HEK293 (cell line): ENCODE results near the gene GPHA2.

Source experiments
- KLF1 ChIP-seq: fragments of 450-650 bp; formaldehyde crosslinking; IDR thresholded peaks from 2 replicates; pipeline ENCODE4 v1.5.1; 2016; ENCODE audit warnings: missing biosample characterization, missing genetic modification characterization
- KLF16 ChIP-seq: fragments of 450-650 bp; formaldehyde crosslinking; IDR thresholded peaks from 2 replicates; pipeline ENCODE4 v1.5.1; 2017; ENCODE audit warnings: missing biosample characterization, missing genetic modification characterization
- KLF7 ChIP-seq: fragments of 450-650 bp; formaldehyde crosslinking; IDR thresholded peaks from 2 replicates; pipeline ENCODE4 v1.5.1; 2016; ENCODE audit warnings: missing biosample characterization, missing genetic modification characterization, borderline replicate concordance
- KLF8 ChIP-seq: fragments of 450-650 bp; formaldehyde crosslinking; IDR thresholded peaks from 2 replicates; pipeline ENCODE4 v1.5.1; 2016; ENCODE audit warnings: missing biosample characterization, missing genetic modification characterization
- TRIM28 ChIP-seq: IDR thresholded peaks from 2 replicates; pipeline ENCODE4 v1.6.1; 2011; ENCODE audit warnings: low read length, control low read depth, borderline replicate concordance
- ZBTB1 ChIP-seq: fragments of 450-650 bp; formaldehyde crosslinking; IDR thresholded peaks from 2 replicates; pipeline ENCODE4 v1.5.1; 2016; ENCODE audit warnings: missing biosample characterization, missing genetic modification characterization
- ZBTB17 ChIP-seq: fragments of 450-650 bp; formaldehyde crosslinking; IDR thresholded peaks from 2 replicates; pipeline ENCODE4 v1.5.1; 2016; ENCODE audit warnings: missing biosample characterization, missing genetic modification characterization
- ZBTB21 ChIP-seq: fragments of 450-650 bp; formaldehyde crosslinking; IDR thresholded peaks from 2 replicates; pipeline ENCODE4 v1.5.1; 2017; ENCODE audit warnings: missing biosample characterization, missing genetic modification characterization
- ZFHX2 ChIP-seq: fragments of 450-650 bp; formaldehyde crosslinking; conservative IDR thresholded peaks from 2 replicates; pipeline ENCODE4 v1.5.1; 2016; ENCODE audit warnings: missing biosample characterization, missing genetic modification characterization
- ZFP41 ChIP-seq: fragments of 450-650 bp; formaldehyde crosslinking; IDR thresholded peaks from 2 replicates; pipeline ENCODE4 v1.5.1; 2016; ENCODE audit warnings: missing biosample characterization, missing genetic modification characterization, borderline replicate concordance
- ZNF140 ChIP-seq: fragments of 450-650 bp; formaldehyde crosslinking; IDR thresholded peaks from 2 replicates; pipeline ENCODE4 v1.5.1; 2016; ENCODE audit warnings: missing biosample characterization, missing genetic modification characterization
- ZNF221 ChIP-seq: fragments of 450-650 bp; formaldehyde crosslinking; IDR thresholded peaks from 2 replicates; pipeline ENCODE4 v1.5.1; 2017; ENCODE audit warnings: missing biosample characterization, missing genetic modification characterization, borderline replicate concordance
- ZNF23 ChIP-seq: fragments of 450-650 bp; formaldehyde crosslinking; IDR thresholded peaks from 2 replicates; pipeline ENCODE4 v1.5.1; 2016; ENCODE audit warnings: missing biosample characterization, missing genetic modification characterization, borderline replicate concordance
- ZNF335 ChIP-seq: fragments of 450-650 bp; formaldehyde crosslinking; conservative IDR thresholded peaks from 2 replicates; pipeline ENCODE4 v1.5.1; 2016; ENCODE audit warnings: missing biosample characterization, missing genetic modification characterization
- ZNF404 ChIP-seq: fragments of 450-650 bp; formaldehyde crosslinking; IDR thresholded peaks from 2 replicates; pipeline ENCODE4 v1.5.1; 2017; ENCODE audit warnings: missing biosample characterization, missing genetic modification characterization
- ZNF423 ChIP-seq: fragments of 450-650 bp; formaldehyde crosslinking; IDR thresholded peaks from 2 replicates; pipeline ENCODE4 v1.5.1; 2016; ENCODE audit warnings: missing biosample characterization, missing genetic modification characterization
- ZNF514 ChIP-seq: fragments of 450-650 bp; formaldehyde crosslinking; IDR thresholded peaks from 2 replicates; pipeline ENCODE4 v1.5.1; 2016; ENCODE audit warnings: missing biosample characterization, missing genetic modification characterization
- ZNF529 ChIP-seq: fragments of 450-650 bp; formaldehyde crosslinking; IDR thresholded peaks from 2 replicates; pipeline ENCODE4 v1.5.1; 2017; ENCODE audit warnings: missing genetic modification characterization, missing biosample characterization; ENCODE audit not compliant: insufficient replicate concordance
- ZNF530 ChIP-seq: fragments of 450-650 bp; formaldehyde crosslinking; IDR thresholded peaks from 2 replicates; pipeline ENCODE4 v1.5.1; 2016; ENCODE audit warnings: low read depth, missing biosample characterization, missing genetic modification characterization
- ZNF560 ChIP-seq: fragments of 450-650 bp; formaldehyde crosslinking; IDR thresholded peaks from 2 replicates; pipeline ENCODE4 v1.5.1; 2017; ENCODE audit warnings: missing biosample characterization, missing genetic modification characterization, borderline replicate concordance
- ZNF629 ChIP-seq: fragments of 450-650 bp; formaldehyde crosslinking; IDR thresholded peaks from 2 replicates; pipeline ENCODE4 v1.5.1; 2017; ENCODE audit warnings: missing biosample characterization, missing genetic modification characterization
- ZNF660 ChIP-seq: fragments of 450-650 bp; IDR thresholded peaks from 2 replicates; pipeline ENCODE4 v1.5.1; 2018; ENCODE audit warnings: missing biosample characterization, mild to moderate bottlenecking, missing genetic modification characterization
- ZNF76 ChIP-seq: fragments of 450-650 bp; formaldehyde crosslinking; IDR thresholded peaks from 2 replicates; pipeline ENCODE4; 2016; ENCODE audit warnings: low read depth, missing biosample characterization, missing genetic modification characterization, borderline replicate concordance
- ZNF777 ChIP-seq: fragments of 450-650 bp; formaldehyde crosslinking; IDR thresholded peaks from 2 replicates; pipeline ENCODE4 v1.5.1; 2017; ENCODE audit warnings: missing biosample characterization, missing genetic modification characterization, borderline replicate concordance
- ZNF785 ChIP-seq: fragments of 450-650 bp; formaldehyde crosslinking; IDR thresholded peaks from 2 replicates; pipeline ENCODE4 v1.5.1; 2016; ENCODE audit warnings: missing biosample characterization, missing genetic modification characterization
- TF ChIP-seq, protein P1 (sequence below): fragments of 450-650 bp; formaldehyde crosslinking; IDR thresholded peaks from 2 replicates; pipeline ENCODE4 v1.5.1; 2017; ENCODE audit warnings: missing biosample characterization, mild to moderate bottlenecking, missing genetic modification characterization, moderate library complexity
- TF ChIP-seq, protein P2 (sequence below): fragments of 450-650 bp; formaldehyde crosslinking; IDR thresholded peaks from 2 replicates; pipeline ENCODE4 v1.5.1; 2016; ENCODE audit warnings: missing biosample characterization, missing genetic modification characterization
- TF ChIP-seq, protein P3 (sequence below): fragments of 450-650 bp; formaldehyde crosslinking; IDR thresholded peaks from 2 replicates; pipeline ENCODE4 v1.5.1; 2016; ENCODE audit warnings: missing biosample characterization, missing genetic modification characterization
- TF ChIP-seq, protein P4 (sequence below): fragments of 450-650 bp; formaldehyde crosslinking; IDR thresholded peaks from 2 replicates; pipeline ENCODE4 v1.5.1; 2017; ENCODE audit warnings: missing biosample characterization, missing genetic modification characterization
- TF ChIP-seq, protein P5 (sequence below): fragments of 450-650 bp; formaldehyde crosslinking; IDR thresholded peaks from 2 replicates; pipeline ENCODE4 v1.5.1; 2016; ENCODE audit warnings: missing biosample characterization, missing genetic modification characterization

The GPHA2 gene

DNA sequence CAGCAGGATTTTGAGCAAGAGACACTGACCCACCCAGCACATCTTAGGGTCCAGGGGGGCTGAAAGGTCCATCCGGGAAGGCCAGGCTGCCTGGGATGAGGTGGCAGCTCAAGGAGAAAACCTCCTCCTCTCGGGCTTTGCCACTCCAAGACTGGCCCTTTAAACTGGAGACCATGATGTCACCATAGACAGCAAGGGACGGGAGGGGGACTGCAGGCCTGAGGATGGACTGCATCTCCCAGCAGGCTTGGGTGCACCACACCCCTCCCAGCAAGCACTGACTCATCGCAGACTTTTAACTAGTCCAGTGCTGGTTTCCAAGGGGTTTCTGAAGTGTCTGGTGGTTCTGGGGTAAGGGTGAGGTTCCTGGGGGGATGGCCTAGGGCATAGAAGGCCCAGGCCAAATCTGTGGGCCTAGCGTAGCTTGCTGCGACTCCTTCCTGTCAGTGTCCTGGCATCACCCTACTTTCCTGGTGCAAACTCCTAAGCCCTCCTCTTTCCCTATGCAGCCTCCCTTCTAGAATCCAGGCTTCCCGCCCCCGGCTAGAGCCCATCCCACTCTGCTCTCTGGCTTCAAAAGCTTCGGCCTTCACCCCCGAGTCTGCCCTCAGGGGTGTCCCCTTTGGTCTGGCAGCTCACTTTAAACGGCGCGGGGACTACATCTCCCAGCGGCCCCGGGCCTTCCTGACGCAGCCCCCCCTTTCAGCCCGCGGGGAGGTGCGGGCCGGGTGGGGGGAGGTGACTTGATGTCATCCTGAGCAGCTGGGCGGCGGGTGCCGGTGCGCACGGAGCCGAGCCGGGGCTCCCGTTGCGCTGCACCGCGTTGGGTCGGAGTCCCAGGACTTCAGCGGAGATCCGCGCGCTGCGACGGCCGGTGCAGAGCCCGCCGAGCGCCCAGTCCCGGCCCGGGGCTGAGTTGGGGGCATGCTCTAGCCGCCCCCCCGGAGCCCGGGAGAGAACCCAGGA lies 11.5 kb downstream of the GPHA2 start, which contains the start of gene PPP2R5B (continued):
- TF ChIP-seq ZNF777 (no peak), ZBTB17 (tag by site-specific recombination) (peak; percentile 91), ZNF514 (tag by site-specific recombination) (no peak), ZNF335 (tag by site-specific recombination) (peak; percentile 94), KLF1 (tag by site-specific recombination) (peak; percentile 83), KLF7 (tag by site-specific recombination) (peak; percentile 89), ZNF629 (peak; percentile 85), ZNF140 (tag by site-specific recombination) (no peak), TRIM28 (peak; percentile 32; the same call in 1 of the 2 replicates), ZBTB1 (tag by site-specific recombination) (no peak), ZNF423 (tag by site-specific recombination) (peak; percentile 68; the same call in 1 of the 2 replicates), ZNF76 (tag by site-specific recombination) (peak; percentile 90), ZNF530 (tag by site-specific recombination) (no peak), ZBTB21 (peak; percentile 70; the same call in 1 of the 2 replicates), ZNF560 (tag by site-specific recombination) (no peak), ZNF23 (tag by site-specific recombination) (no peak), KLF8 (tag by site-specific recombination) (peak; percentile 74), ZNF404 (tag by site-specific recombination) (no peak), KLF16 (tag by site-specific recombination) (peak; percentile 36; the same call in 1 of the 2 replicates), ZFHX2 (tag by site-specific recombination) (peak; percentile 47; the same call in 1 of the 2 replicates), ZFP41 (tag by site-specific recombination) (no peak), ZNF785 (tag by site-specific recombination) (0 out of 2 replicates have a peak, but pooled peaks have one; percentile 16), ZNF660 (tag by site-specific recombination) (peak; percentile 12; the same call in 1 of the 2 replicates), ZNF221 (no peak), ZNF529 (no peak)
- TF ChIP-seq, protein P1, sequence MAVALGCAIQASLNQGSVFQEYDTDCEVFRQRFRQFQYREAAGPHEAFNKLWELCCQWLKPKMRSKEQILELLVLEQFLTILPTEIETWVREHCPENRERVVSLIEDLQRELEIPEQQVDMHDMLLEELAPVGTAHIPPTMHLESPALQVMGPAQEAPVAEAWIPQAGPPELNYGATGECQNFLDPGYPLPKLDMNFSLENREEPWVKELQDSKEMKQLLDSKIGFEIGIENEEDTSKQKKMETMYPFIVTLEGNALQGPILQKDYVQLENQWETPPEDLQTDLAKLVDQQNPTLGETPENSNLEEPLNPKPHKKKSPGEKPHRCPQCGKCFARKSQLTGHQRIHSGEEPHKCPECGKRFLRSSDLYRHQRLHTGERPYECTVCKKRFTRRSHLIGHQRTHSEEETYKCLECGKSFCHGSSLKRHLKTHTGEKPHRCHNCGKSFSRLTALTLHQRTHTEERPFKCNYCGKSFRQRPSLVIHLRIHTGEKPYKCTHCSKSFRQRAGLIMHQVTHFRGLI: 0 out of 2 replicates have a peak, but pooled peaks have one; percentile 44
- TF ChIP-seq, protein P2, sequence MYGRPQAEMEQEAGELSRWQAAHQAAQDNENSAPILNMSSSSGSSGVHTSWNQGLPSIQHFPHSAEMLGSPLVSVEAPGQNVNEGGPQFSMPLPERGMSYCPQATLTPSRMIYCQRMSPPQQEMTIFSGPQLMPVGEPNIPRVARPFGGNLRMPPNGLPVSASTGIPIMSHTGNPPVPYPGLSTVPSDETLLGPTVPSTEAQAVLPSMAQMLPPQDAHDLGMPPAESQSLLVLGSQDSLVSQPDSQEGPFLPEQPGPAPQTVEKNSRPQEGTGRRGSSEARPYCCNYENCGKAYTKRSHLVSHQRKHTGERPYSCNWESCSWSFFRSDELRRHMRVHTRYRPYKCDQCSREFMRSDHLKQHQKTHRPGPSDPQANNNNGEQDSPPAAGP (tag by site-specific recombination): peak; percentile 30; the same call in 1 of the 2 replicates
- TF ChIP-seq, protein P3, sequence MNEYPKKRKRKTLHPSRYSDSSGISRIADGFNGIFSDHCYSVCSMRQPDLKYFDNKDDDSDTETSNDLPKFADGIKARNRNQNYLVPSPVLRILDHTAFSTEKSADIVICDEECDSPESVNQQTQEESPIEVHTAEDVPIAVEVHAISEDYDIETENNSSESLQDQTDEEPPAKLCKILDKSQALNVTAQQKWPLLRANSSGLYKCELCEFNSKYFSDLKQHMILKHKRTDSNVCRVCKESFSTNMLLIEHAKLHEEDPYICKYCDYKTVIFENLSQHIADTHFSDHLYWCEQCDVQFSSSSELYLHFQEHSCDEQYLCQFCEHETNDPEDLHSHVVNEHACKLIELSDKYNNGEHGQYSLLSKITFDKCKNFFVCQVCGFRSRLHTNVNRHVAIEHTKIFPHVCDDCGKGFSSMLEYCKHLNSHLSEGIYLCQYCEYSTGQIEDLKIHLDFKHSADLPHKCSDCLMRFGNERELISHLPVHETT: peak; percentile 48
- TF ChIP-seq, protein P4, sequence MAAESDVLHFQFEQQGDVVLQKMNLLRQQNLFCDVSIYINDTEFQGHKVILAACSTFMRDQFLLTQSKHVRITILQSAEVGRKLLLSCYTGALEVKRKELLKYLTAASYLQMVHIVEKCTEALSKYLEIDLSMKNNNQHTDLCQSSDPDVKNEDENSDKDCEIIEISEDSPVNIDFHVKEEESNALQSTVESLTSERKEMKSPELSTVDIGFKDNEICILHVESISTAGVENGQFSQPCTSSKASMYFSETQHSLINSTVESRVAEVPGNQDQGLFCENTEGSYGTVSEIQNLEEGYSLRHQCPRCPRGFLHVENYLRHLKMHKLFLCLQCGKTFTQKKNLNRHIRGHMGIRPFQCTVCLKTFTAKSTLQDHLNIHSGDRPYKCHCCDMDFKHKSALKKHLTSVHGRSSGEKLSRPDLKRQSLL (tag by site-specific recombination): no peak
- TF ChIP-seq, protein P5, sequence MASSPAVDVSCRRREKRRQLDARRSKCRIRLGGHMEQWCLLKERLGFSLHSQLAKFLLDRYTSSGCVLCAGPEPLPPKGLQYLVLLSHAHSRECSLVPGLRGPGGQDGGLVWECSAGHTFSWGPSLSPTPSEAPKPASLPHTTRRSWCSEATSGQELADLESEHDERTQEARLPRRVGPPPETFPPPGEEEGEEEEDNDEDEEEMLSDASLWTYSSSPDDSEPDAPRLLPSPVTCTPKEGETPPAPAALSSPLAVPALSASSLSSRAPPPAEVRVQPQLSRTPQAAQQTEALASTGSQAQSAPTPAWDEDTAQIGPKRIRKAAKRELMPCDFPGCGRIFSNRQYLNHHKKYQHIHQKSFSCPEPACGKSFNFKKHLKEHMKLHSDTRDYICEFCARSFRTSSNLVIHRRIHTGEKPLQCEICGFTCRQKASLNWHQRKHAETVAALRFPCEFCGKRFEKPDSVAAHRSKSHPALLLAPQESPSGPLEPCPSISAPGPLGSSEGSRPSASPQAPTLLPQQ (tag by site-specific recombination): peak; percentile 83
